Measurements from ENCODE around the gene B4GALT1.

The B4GALT1 gene

GRCh38 chr9:33104401-33104800 is 62.7 kb downstream of the B4GALT1 start:
- no peak for DNase-seq (ENCODE audit: extremely low spot score)
- ChIA-PET POLR2A (no interaction called here), CTCF (no interaction called here)
- no peak for TF ChIP-seq ZNF384 (IDR thresholded peaks at IDR 0.05)
- no peak for TF ChIP-seq PKNOX1 (IDR thresholded peaks at IDR 0.05)
- no peak for TF ChIP-seq ELF4 (IDR thresholded peaks at IDR 0.05)
- TF ChIP-seq L3MBTL2 (conservative IDR thresholded peaks at IDR 0.05) = no peak
- TF ChIP-seq NFRKB (IDR thresholded peaks at IDR 0.05) = no peak
- TF ChIP-seq TARDBP (IDR thresholded peaks at IDR 0.05) = no peak
- no peak for TF ChIP-seq FOXM1 (IDR thresholded peaks at IDR 0.05; ENCODE audit: borderline replicate concordance)
- TF ChIP-seq CTBP1 (IDR thresholded peaks at IDR 0.05; ENCODE audit: borderline replicate concordance) = no peak
- TF ChIP-seq LEF1 (IDR thresholded peaks at IDR 0.05; ENCODE audit: borderline replicate concordance) = no peak
- no peak for TF ChIP-seq SUZ12 (IDR thresholded peaks at IDR 0.05)
- TF ChIP-seq BHLHE40 (IDR thresholded peaks at IDR 0.05; ENCODE audit: borderline replicate concordance) = no peak
- TF ChIP-seq SP1 (IDR thresholded peaks at IDR 0.05) = no peak
- no peak for TF ChIP-seq ARNT (IDR thresholded peaks at IDR 0.05)
- TF ChIP-seq FOXA1 (IDR thresholded peaks at IDR 0.05) = no peak
- no peak for TF ChIP-seq HDGF (IDR thresholded peaks at IDR 0.05; ENCODE audit: borderline replicate concordance)
- TF ChIP-seq FOXK2 (IDR thresholded peaks at IDR 0.05) = no peak

DNA sequence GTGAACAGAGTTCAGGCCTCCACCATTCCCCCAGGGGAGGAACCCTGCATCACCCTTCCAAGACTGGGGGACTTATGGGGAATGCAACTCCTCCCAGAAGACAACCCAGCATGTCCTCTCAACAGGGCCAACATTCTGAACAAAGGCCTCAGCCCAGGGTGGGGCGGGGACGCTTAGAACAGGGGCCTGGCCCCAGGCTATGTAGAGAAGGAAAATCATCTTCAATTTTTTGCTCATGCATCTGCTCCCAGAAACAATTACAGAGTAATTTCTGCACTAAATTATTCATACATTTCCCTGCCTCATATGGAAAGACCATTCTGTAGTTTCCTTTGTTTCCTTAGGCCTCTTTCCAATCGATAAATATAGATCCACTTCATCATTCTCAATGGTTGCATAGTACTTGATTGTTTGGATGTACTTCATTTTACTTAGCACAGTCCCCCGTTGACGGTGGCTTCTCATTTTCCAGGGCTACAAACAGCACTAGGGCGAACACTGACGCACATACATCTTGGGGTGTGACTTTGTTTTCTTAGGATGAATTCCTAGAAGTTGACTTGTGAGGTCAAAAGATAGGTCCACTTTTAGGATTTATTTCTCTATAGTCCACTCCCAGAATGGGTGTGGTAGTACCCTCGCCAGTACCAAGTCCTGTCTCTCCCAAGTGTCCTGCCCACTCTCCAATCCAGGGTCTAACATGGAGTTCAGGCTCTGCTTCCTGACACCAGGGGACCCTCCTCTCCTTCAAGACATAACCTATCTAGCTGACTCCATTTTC is 63.4 kb downstream of the B4GALT1 start:
- ChIA-PET POLR2A (no interaction called here), CTCF (no interaction called here)
- TF ChIP-seq CTBP1 (IDR thresholded peaks at IDR 0.05; ENCODE audit: borderline replicate concordance) = no peak
- TF ChIP-seq NFRKB (IDR thresholded peaks at IDR 0.05) = no peak
- no peak for TF ChIP-seq ARNT (IDR thresholded peaks at IDR 0.05)
- no peak for TF ChIP-seq ZNF384 (IDR thresholded peaks at IDR 0.05)
- TF ChIP-seq SUZ12 (IDR thresholded peaks at IDR 0.05) = no peak
- TF ChIP-seq LEF1 (IDR thresholded peaks at IDR 0.05; ENCODE audit: borderline replicate concordance) = no peak
- TF ChIP-seq SP1 (IDR thresholded peaks at IDR 0.05) = no peak
- no peak for TF ChIP-seq PKNOX1 (IDR thresholded peaks at IDR 0.05)
- no peak for DNase-seq (ENCODE audit: extremely low spot score)

- TF ChIP-seq SP1 (IDR thresholded peaks at IDR 0.05) = no peak
- no peak for TF ChIP-seq ARNT (IDR thresholded peaks at IDR 0.05)
- no peak for TF ChIP-seq HDGF (IDR thresholded peaks at IDR 0.05; ENCODE audit: borderline replicate concordance)
- TF ChIP-seq BHLHE40 (IDR thresholded peaks at IDR 0.05; ENCODE audit: borderline replicate concordance) = no peak
- DNase-seq (ENCODE audit: extremely low spot score) = no peak
- ChIA-PET POLR2A (no interaction called here), CTCF (no interaction called here)
These were observed 64.5 kb downstream of the B4GALT1 start for GRCh38 chr9:33102551-33103210.

DNA sequence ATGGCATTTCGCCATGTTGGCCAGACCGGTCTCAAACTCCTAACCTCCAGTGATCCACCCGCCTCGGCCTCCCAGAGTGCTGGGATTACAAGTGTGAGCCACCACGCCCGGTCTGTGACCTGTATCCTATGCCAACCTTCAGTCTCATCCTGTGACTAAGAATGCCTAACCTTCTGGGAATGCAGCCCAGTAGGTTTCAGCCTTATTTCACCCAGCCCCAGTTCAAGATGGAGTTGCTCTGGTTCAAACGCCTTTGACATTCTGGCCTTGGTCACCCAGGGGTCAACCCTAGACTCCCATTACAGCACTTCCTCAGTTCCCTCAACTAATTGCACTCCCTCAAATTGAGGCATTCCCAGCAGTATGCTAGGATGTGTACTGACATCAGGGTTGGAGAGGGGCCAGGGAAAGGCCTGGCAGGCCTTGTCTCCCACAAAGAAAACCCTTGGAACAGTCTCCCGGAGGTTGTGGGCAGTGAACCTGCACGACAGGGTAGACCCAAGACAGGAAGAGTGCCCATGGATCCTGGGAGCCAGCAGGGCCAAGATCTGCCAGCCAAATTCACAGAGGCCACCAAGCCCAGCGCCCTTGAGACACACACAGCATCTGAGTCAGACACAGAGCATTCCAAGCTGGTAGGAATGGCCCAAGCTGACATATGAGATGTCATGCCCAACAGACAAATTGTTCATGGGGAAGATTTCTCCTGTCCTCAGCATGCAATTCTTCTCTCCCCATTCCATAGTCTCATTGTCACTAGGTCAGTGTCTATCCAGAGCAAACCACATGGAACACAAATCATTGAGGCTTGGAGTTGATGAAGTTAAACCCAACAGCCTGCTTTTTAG is 65.8 kb downstream of the B4GALT1 start:
- ChIA-PET CTCF (no interaction called here), POLR2A (no interaction called here)

DNA sequence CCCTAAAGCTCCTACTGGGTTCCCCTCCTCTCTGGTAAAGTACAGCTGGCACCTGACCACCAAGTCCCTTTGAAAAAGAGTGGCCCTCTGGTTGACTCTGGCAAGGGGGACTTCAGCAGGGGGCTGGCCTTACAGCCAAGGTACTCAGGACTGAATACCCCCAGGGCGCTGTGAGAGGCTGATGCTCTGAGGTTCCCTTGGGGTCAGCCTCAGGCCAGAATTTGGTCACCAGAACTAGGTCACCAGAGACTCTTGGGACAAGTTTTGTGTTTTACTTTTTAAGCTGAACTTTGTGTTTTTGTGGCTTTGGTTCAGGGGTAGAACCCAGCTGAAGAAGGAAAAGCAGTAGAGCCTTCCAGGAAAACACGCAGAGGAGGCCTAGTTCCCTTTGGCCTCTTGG is 67.4 kb downstream of the B4GALT1 start:
- CTCF ChIA-PET = no interaction called here
- POLR2A ChIA-PET = no interaction called here
- DNase-seq (ENCODE audit: extremely low spot score) = no peak
- TF ChIP-seq FOXA1 (IDR thresholded peaks at IDR 0.05) (no peak), ELF4 (IDR thresholded peaks at IDR 0.05) (no peak), SP1 (IDR thresholded peaks at IDR 0.05) (no peak), FOXK2 (IDR thresholded peaks at IDR 0.05) (no peak), LEF1 (IDR thresholded peaks at IDR 0.05; ENCODE audit: borderline replicate concordance) (no peak), CTBP1 (IDR thresholded peaks at IDR 0.05; ENCODE audit: borderline replicate concordance) (no peak), L3MBTL2 (conservative IDR thresholded peaks at IDR 0.05) (no peak), PKNOX1 (IDR thresholded peaks at IDR 0.05) (no peak), HDGF (IDR thresholded peaks at IDR 0.05; ENCODE audit: borderline replicate concordance) (no peak), NFRKB (IDR thresholded peaks at IDR 0.05) (no peak), TARDBP (IDR thresholded peaks at IDR 0.05) (no peak), ARNT (IDR thresholded peaks at IDR 0.05) (no peak), BHLHE40 (IDR thresholded peaks at IDR 0.05; ENCODE audit: borderline replicate concordance) (no peak), ZNF384 (IDR thresholded peaks at IDR 0.05) (no peak), SUZ12 (IDR thresholded peaks at IDR 0.05) (no peak), FOXM1 (IDR thresholded peaks at IDR 0.05; ENCODE audit: borderline replicate concordance) (no peak)

More for the DNA sequence above, 65.8 kb downstream of the B4GALT1 start:
- TF ChIP-seq FOXM1 (IDR thresholded peaks at IDR 0.05; ENCODE audit: borderline replicate concordance) (no peak), ZNF384 (IDR thresholded peaks at IDR 0.05) (no peak), SUZ12 (IDR thresholded peaks at IDR 0.05) (no peak), NFRKB (IDR thresholded peaks at IDR 0.05) (no peak), HDGF (IDR thresholded peaks at IDR 0.05; ENCODE audit: borderline replicate concordance) (no peak), SP1 (IDR thresholded peaks at IDR 0.05) (no peak), ARNT (IDR thresholded peaks at IDR 0.05) (no peak), FOXK2 (IDR thresholded peaks at IDR 0.05) (no peak), PKNOX1 (IDR thresholded peaks at IDR 0.05) (no peak), LEF1 (IDR thresholded peaks at IDR 0.05; ENCODE audit: borderline replicate concordance) (no peak), L3MBTL2 (conservative IDR thresholded peaks at IDR 0.05) (no peak), CTBP1 (IDR thresholded peaks at IDR 0.05; ENCODE audit: borderline replicate concordance) (no peak), TARDBP (IDR thresholded peaks at IDR 0.05) (no peak), FOXA1 (IDR thresholded peaks at IDR 0.05) (no peak)
- no peak for DNase-seq (ENCODE audit: extremely low spot score)

Data from HEK293T (cell line).